ENCODE data around the gene SLC7A9. TPM values are rescaled to one million over a fixed set of nuclear protein-coding genes. Genes with fewer than 3 reads are reported as not detected.

Gene SLC7A9
- polyA plus RNA-seq, 1 of the 3 experiments (the other 2 are of a cell fraction), result not detected

- H3K79me2 ChIP-seq (ENCODE audit: insufficient read depth), result no peaks in the 10 kb centered on the region
- H3K9me3 ChIP-seq, result 0 out of 2 replicates have a peak, but pooled peaks cover 4% of the 10 kb centered on the region
- no peaks in the 10 kb centered on the region for H3K9me2 ChIP-seq
- no peak overlapping the region for H3K4me3 ChIP-seq (ENCODE audit: low read depth in 2 of 2, low read length in 1 of 2)
- no peaks in the 10 kb centered on the region for H4K20me1 ChIP-seq (ENCODE audit: insufficient read depth)
- no peaks in the 10 kb centered on the region for H3K4me1 ChIP-seq (ENCODE audit: control insufficient read depth in 1 of 2, insufficient read depth in 2 of 2, low read depth in 1 of 2, low read length in 1 of 2)
- peaks cover 0 to 40% of the 10 kb centered on the region in 2 experiments for H3K36me3 ChIP-seq (replicated peaks in 1 of 2; ENCODE audit: control insufficient read depth in 1 of 2, insufficient read depth in 2 of 2, low read length in 1 of 2)
- POLR2A ChIA-PET, result no interaction called here
- 78% methylated on average over 2 of the region's 2 CpGs for WGBS (ENCODE audit: low lambda C conversion rate)
- no peak for DNase-seq
- H3F3A ChIP-seq (replicated peaks; ENCODE audit: insufficient read depth), result no peaks in the 10 kb centered on the region
- H2AFZ ChIP-seq (ENCODE audit: low read depth), result no peak overlapping the region
- H3K27ac ChIP-seq (ENCODE audit: low read depth in 2 of 2, low read length in 1 of 2), result no peak overlapping the region
- H3K4me2 ChIP-seq, result no peak overlapping the region
- TF ChIP-seq ELF1 (IDR thresholded peaks at IDR 0.05) (no peak), RCOR1 (IDR thresholded peaks at IDR 0.05; ENCODE audit: low read length) (no peak), MEF2A (IDR thresholded peaks at IDR 0.05; ENCODE audit: borderline replicate concordance, low read depth) (no peak), TEAD4 (IDR thresholded peaks at IDR 0.05; ENCODE audit: borderline replicate concordance, insufficient read depth) (no peak), ZBTB33 (IDR thresholded peaks at IDR 0.05; ENCODE audit: borderline replicate concordance, low read depth) (no peak)
- CTCF ChIA-PET, result interaction anchor here (1.0 kb wide), 1 partner anchor 11 kb away, joined by 4 read pairs; no protein-coding TSS in a partner anchor
- H3K9ac ChIP-seq, result no peak overlapping the region
- H3K27me3 ChIP-seq (ENCODE audit: insufficient read depth), result no peaks in the 10 kb centered on the region
Measured at GRCh38 chr19:32891609-32892008, 22.0 kb upstream of the SLC7A9 start.

- 93% methylated on average over 10 of the region's 10 CpGs for WGBS (ENCODE audit: low lambda C conversion rate)
- TF ChIP-seq YY1 (IDR thresholded peaks at IDR 0.05; ENCODE audit: low read depth) (no peak), RFX5 (IDR thresholded peaks at IDR 0.05; ENCODE audit: low read length) (no peak), JUND (IDR thresholded peaks at IDR 0.05) (no peak)
- H2AFZ ChIP-seq (ENCODE audit: low read depth), result no peak overlapping the region
Measured at GRCh38 chr19:32890841-32891240, 21.3 kb upstream of the SLC7A9 start.

GRCh38 chr19:32890326-32890725 is 20.8 kb upstream of the SLC7A9 start:
- H3K27me3 ChIP-seq (ENCODE audit: insufficient read depth), result no peaks in the 10 kb centered on the region
- no peak overlapping the region for H3K9ac ChIP-seq
- H3K4me3 ChIP-seq (ENCODE audit: low read depth in 2 of 2, low read length in 1 of 2), result no peak overlapping the region
- no peaks in the 10 kb centered on the region for H3K79me2 ChIP-seq (ENCODE audit: insufficient read depth)
- H3K36me3 ChIP-seq (replicated peaks in 1 of 2; ENCODE audit: control insufficient read depth in 1 of 2, insufficient read depth in 2 of 2, low read length in 1 of 2), result peaks cover 0 to 40% of the 10 kb centered on the region in 2 experiments
- CTCF ChIA-PET, result no interaction called here
- H3K4me1 ChIP-seq (ENCODE audit: control insufficient read depth in 1 of 2, insufficient read depth in 2 of 2, low read depth in 1 of 2, low read length in 1 of 2), result no peaks in the 10 kb centered on the region
- H3K27ac ChIP-seq (ENCODE audit: low read depth in 2 of 2, low read length in 1 of 2), result no peak overlapping the region
- H3K9me3 ChIP-seq, result 0 out of 2 replicates have a peak, but pooled peaks cover 4% of the 10 kb centered on the region
- no peak for DNase-seq
- H3K9me2 ChIP-seq, result no peaks in the 10 kb centered on the region
- POLR2A ChIA-PET, result no interaction called here
- H3F3A ChIP-seq (replicated peaks; ENCODE audit: insufficient read depth), result no peaks in the 10 kb centered on the region
- no peak overlapping the region for H2AFZ ChIP-seq (ENCODE audit: low read depth)
- 97% methylated on average over 13 of the region's 13 CpGs for whole genome bisulfite sequencing (ENCODE audit: low lambda C conversion rate)
- no peaks in the 10 kb centered on the region for H4K20me1 ChIP-seq (ENCODE audit: insufficient read depth)
- no peak overlapping the region for H3K4me2 ChIP-seq
- TF ChIP-seq EP300 (IDR thresholded peaks at IDR 0.05; ENCODE audit: borderline replicate concordance in 1 of 2, low read depth in 1 of 2, low read length in 1 of 2), result no peak
- no peak for TF ChIP-seq PBX3 (IDR thresholded peaks at IDR 0.05)
- TF ChIP-seq JUND (IDR thresholded peaks at IDR 0.05), result no peak
- no peak for TF ChIP-seq SIN3A (IDR thresholded peaks at IDR 0.05; ENCODE audit: borderline replicate concordance, low read depth, low read length)
- TF ChIP-seq FOXM1 (IDR thresholded peaks at IDR 0.05; ENCODE audit: low read depth), result no peak
- no peak for TF ChIP-seq GATA2 (CRISPR knock-in tag; IDR thresholded peaks at IDR 0.05)
- TF ChIP-seq TAF1 (IDR thresholded peaks at IDR 0.05; ENCODE audit: borderline replicate concordance, low read depth, low read length), result no peak
- no peak for TF ChIP-seq FOXJ3 (CRISPR knock-in tag; IDR thresholded peaks at IDR 0.05)
- no peak for TF ChIP-seq IRF3 (IDR thresholded peaks at IDR 0.05; ENCODE audit: low read depth, low read length)
- no peak for TF ChIP-seq ZBTB33 (IDR thresholded peaks at IDR 0.05; ENCODE audit: borderline replicate concordance, low read depth)
- no peak for TF ChIP-seq SMC3 (IDR thresholded peaks at IDR 0.05; ENCODE audit: low read depth, low read length)

More at GRCh38 chr19:32890841-32891240, 21.3 kb upstream of the SLC7A9 start:
- H3K27ac ChIP-seq (ENCODE audit: low read depth in 2 of 2, low read length in 1 of 2), result no peak overlapping the region
- H3K36me3 ChIP-seq (replicated peaks in 1 of 2; ENCODE audit: control insufficient read depth in 1 of 2, insufficient read depth in 2 of 2, low read length in 1 of 2), result peaks cover 0 to 40% of the 10 kb centered on the region in 2 experiments
- H3K4me2 ChIP-seq, result no peak overlapping the region
- H3K27me3 ChIP-seq (ENCODE audit: insufficient read depth), result no peaks in the 10 kb centered on the region
- no peak for DNase-seq
- H3K9me3 ChIP-seq, result 0 out of 2 replicates have a peak, but pooled peaks cover 4% of the 10 kb centered on the region
- H3K79me2 ChIP-seq (ENCODE audit: insufficient read depth), result no peaks in the 10 kb centered on the region
- no peaks in the 10 kb centered on the region for H3K4me1 ChIP-seq (ENCODE audit: control insufficient read depth in 1 of 2, insufficient read depth in 2 of 2, low read depth in 1 of 2, low read length in 1 of 2)
- ChIA-PET POLR2A (no interaction called here), CTCF (no interaction called here)
- H3F3A ChIP-seq (replicated peaks; ENCODE audit: insufficient read depth), result no peaks in the 10 kb centered on the region
- no peaks in the 10 kb centered on the region for H4K20me1 ChIP-seq (ENCODE audit: insufficient read depth)
- H3K9ac ChIP-seq, result no peak overlapping the region
- H3K4me3 ChIP-seq (ENCODE audit: low read depth in 2 of 2, low read length in 1 of 2), result no peak overlapping the region
- H3K9me2 ChIP-seq, result no peaks in the 10 kb centered on the region

Measured in SK-N-SH (cell line).